Measurements from ENCODE around the gene HNRNPH1. TPM values are rescaled to one million over a fixed set of nuclear protein-coding genes. Genes with fewer than 3 reads are reported as not detected.

Gene HNRNPH1
- total and polyA plus RNA-seq, 2 of the 8 experiments (the other 6 are each of a cell fraction or from before 2014, with no cell fraction given): 170 to 735 TPM

DNA sequence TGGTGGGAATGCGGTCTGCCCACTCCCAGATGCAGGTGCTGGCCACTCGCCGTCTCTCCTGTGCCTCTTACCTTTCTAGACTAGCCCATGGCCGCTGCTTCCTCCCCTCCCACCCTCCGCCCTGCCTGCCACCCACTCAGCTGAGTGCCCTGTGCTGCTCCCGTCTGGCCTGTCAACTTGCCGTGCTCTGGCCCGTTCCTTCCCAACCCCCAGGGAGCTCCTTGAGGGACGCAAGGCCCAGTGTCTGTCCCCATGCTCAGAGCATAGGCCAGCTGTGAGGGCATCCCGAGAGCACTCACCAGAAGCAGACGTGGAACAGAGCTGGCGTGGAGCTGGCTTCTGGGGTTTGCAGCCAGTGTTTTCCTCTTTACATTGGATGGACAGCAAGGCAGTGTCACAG is 20.2 kb downstream of the HNRNPH1 start:
- no peak overlapping the region for H3K4me3 ChIP-seq (ENCODE audit: extremely low read depth in 1 of 4, insufficient read depth in 2 of 4, low read depth in 3 of 4, low read length in 4 of 4)
- 86% methylated on average over 9 of the region's 12 CpGs; no CpG with 5 or more reads in 1 of the 2 experiments for WGBS, 2 experiments (ENCODE audit: extremely low coverage in 1 of 2, insufficient coverage in 1 of 2, insufficient read length in 1 of 2, insufficient replicate concordance in 2 of 2, low coverage in 1 of 2, low lambda C conversion rate in 2 of 2, missing lambda C conversion rate in 1 of 2)
- H3K27ac ChIP-seq (ENCODE audit: low read depth, low read length): no peak overlapping the region
- H3K9ac ChIP-seq (replicated peaks in 1 of 4; ENCODE audit: extremely low read depth in 1 of 4, low read depth in 3 of 4, low read length in 3 of 4): no peak overlapping the region
- H4K8ac ChIP-seq (ENCODE audit: extremely low read depth, insufficient read depth, low read length): no peak overlapping the region
- H3K36me3 ChIP-seq (ENCODE audit: control insufficient read depth in 2 of 4, insufficient read depth in 4 of 4, low read length in 3 of 4): peaks cover 24 to 67% (median 48%) of the 10 kb centered on the region in 4 experiments
- H3K23me2 ChIP-seq (ENCODE audit: low read depth, low read length): no peaks in the 10 kb centered on the region
- H2BK20ac ChIP-seq (ENCODE audit: low read length): no peak overlapping the region
- H2BK5ac ChIP-seq (ENCODE audit: low read depth, low read length): no peak overlapping the region
- POLR2A ChIA-PET (ENCODE audit: partially characterized antibody): interaction anchor here (1.2 to 3.0 kb wide), 3 partner anchors 13 to 75 kb away, joined by 4 to 7 read pairs (median 4); no protein-coding TSS in a partner anchor
- TF ChIP-seq CBX5 (IDR thresholded peaks at IDR 0.05; ENCODE audit: low read depth, low read length) (no peak), CEBPB (IDR thresholded peaks at IDR 0.05; ENCODE audit: low read depth, low read length) (no peak), POLR2A (IDR thresholded peaks at IDR 0.05; ENCODE audit: control extremely low read depth in 1 of 2, low read depth in 2 of 2, low read length in 2 of 2) (no peak), SP2 (IDR thresholded peaks at IDR 0.05; ENCODE audit: low read length) (no peak), BACH1 (IDR thresholded peaks at IDR 0.05; ENCODE audit: low read length) (no peak), RBBP5 (IDR thresholded peaks at IDR 0.05; ENCODE audit: borderline replicate concordance, low read depth, low read length) (no peak), SAP30 (IDR thresholded peaks at IDR 0.05; ENCODE audit: insufficient read depth, insufficient replicate concordance, low read length) (no peak), MAFK (IDR thresholded peaks at IDR 0.05; ENCODE audit: low read depth, low read length) (no peak), TBP (IDR thresholded peaks at IDR 0.05; ENCODE audit: low read depth, low read length) (no peak), CHD1 (IDR thresholded peaks at IDR 0.05; ENCODE audit: low read depth, low read length) (no peak), NRF1 (IDR thresholded peaks at IDR 0.05; ENCODE audit: low read depth, low read length) (no peak), SP4 (IDR thresholded peaks at IDR 0.05; ENCODE audit: low read length) (no peak), JUND (IDR thresholded peaks at IDR 0.05; ENCODE audit: low read length) (no peak)
- no peak overlapping the region for H3K14ac ChIP-seq (ENCODE audit: insufficient read length)
- H2BK12ac ChIP-seq (ENCODE audit: low read depth, low read length): no peak overlapping the region
- H3K27me3 ChIP-seq (replicated peaks in 1 of 4; ENCODE audit: control insufficient read depth in 3 of 4, extremely low read depth in 1 of 4, insufficient read depth in 3 of 4, low read length in 3 of 4): no peaks in the 10 kb centered on the region
- H3K4ac ChIP-seq (replicated peaks; ENCODE audit: insufficient read length, low read depth, low read length): no peak overlapping the region
- H3K18ac ChIP-seq (ENCODE audit: extremely low read depth, low read length): no peak overlapping the region
- H2BK15ac ChIP-seq (ENCODE audit: low read length): no peak overlapping the region
- H4K20me1 ChIP-seq (replicated peaks in 1 of 2; ENCODE audit: control insufficient read depth in 1 of 2, insufficient read depth in 2 of 2, low read length in 2 of 2): peaks cover 3 to 20% of the 10 kb centered on the region in 2 experiments
- H4K91ac ChIP-seq (replicated peaks; ENCODE audit: insufficient read length, low read length): no peak overlapping the region
- FAIRE-seq (no peak), DNase-seq (ENCODE audit: low read depth in 1 of 2, low spot score in 2 of 2) (no peak)
- no peak overlapping the region for H3K4me2 ChIP-seq (ENCODE audit: insufficient read depth in 1 of 2, low read depth in 2 of 2, low read length in 2 of 2)
- H3K56ac ChIP-seq (replicated peaks; ENCODE audit: insufficient read length, low read depth, low read length): no peak overlapping the region
- H3K4me1 ChIP-seq (replicated peaks in 1 of 4; ENCODE audit: control insufficient read depth in 3 of 4, insufficient read depth in 4 of 4, low read length in 3 of 4): no peaks in the 10 kb centered on the region
- no peaks in the 10 kb centered on the region for H3K9me3 ChIP-seq (ENCODE audit: insufficient read depth in 2 of 2, low read depth in 1 of 2, low read length in 1 of 2)
- H2AFZ ChIP-seq (ENCODE audit: low read length): no peak overlapping the region
- no peak overlapping the region for H2AK5ac ChIP-seq (ENCODE audit: low read depth, low read length)
- no peaks in the 10 kb centered on the region for H3K79me1 ChIP-seq (ENCODE audit: low read depth, low read length)
- no peak overlapping the region for H4K5ac ChIP-seq (ENCODE audit: insufficient read length, low read depth, low read length)
- H2BK120ac ChIP-seq (replicated peaks; ENCODE audit: low read depth, low read length): no peak overlapping the region
- no peaks in the 10 kb centered on the region for H3K79me2 ChIP-seq (ENCODE audit: control insufficient read depth in 1 of 2, insufficient read depth in 2 of 2, low read length in 2 of 2)
- H3K23ac ChIP-seq (ENCODE audit: insufficient read length): no peak overlapping the region
- CTCF ChIA-PET (ENCODE audit: partially characterized antibody): interaction anchor here (1.3 to 2.0 kb wide), 3 partner anchors 9 to 67 kb away, joined by 3 to 8 read pairs (median 4); no protein-coding TSS in a partner anchor

Data from H1 (cell line).